ENCODE data around the gene ILDR1.

Gene ILDR1

GRCh38 chr3:121970047-121970446 lies 52.0 kb downstream of the ILDR1 start:
- Histone ChIP-seq H3K36me3 (replicated peaks) (no peaks in the 10 kb centered on the region), H3K4me1 (no peaks in the 10 kb centered on the region), H3K4me3 (no peak overlapping the region), H3K27me3 (ENCODE audit: low read depth) (no peaks in the 10 kb centered on the region), H3K9me3 (no peaks in the 10 kb centered on the region)
- in situ Hi-C loops (cut with MboI; ENCODE audit: low sequenced_read_pairs) = no loop called here
- DNase-seq (ENCODE audit: low spot score in 2 of 2) = no peak

- no peak overlapping the region for H3K4me3 ChIP-seq
- H3K4me1 ChIP-seq = no peaks in the 10 kb centered on the region
- no peaks in the 10 kb centered on the region for H3K27me3 ChIP-seq (ENCODE audit: low read depth)
- no peaks in the 10 kb centered on the region for H3K36me3 ChIP-seq (replicated peaks)
- H3K9me3 ChIP-seq = no peaks in the 10 kb centered on the region
- in situ Hi-C loops (cut with MboI; ENCODE audit: low sequenced_read_pairs) = no loop called here
- no peak for DNase-seq (ENCODE audit: low spot score in 2 of 2)
These were observed 52.4 kb downstream of the ILDR1 start for GRCh38 chr3:121969631-121970030.

GRCh38 chr3:121963608-121964007 lies 58.4 kb downstream of the ILDR1 start:
- no peak for DNase-seq (ENCODE audit: low spot score in 2 of 2)
- Histone ChIP-seq H3K9me3 (no peaks in the 10 kb centered on the region), H3K27me3 (ENCODE audit: low read depth) (no peaks in the 10 kb centered on the region; the same call in 1 of the 2 replicates), H3K4me3 (no peak overlapping the region), H3K4me1 (no peaks in the 10 kb centered on the region), H3K36me3 (replicated peaks) (no peaks in the 10 kb centered on the region)
- in situ Hi-C loops (cut with MboI; ENCODE audit: low sequenced_read_pairs) = no loop called here

GRCh38 chr3:121962443-121962842 lies 59.6 kb downstream of the ILDR1 start:
- Histone ChIP-seq H3K27me3 (ENCODE audit: low read depth) (no peaks in the 10 kb centered on the region; the same call in 1 of the 2 replicates), H3K4me1 (no peaks in the 10 kb centered on the region), H3K4me3 (no peak overlapping the region), H3K36me3 (replicated peaks) (no peaks in the 10 kb centered on the region), H3K9me3 (no peaks in the 10 kb centered on the region)
- in situ Hi-C loops (cut with MboI; ENCODE audit: low sequenced_read_pairs) = no loop called here
- no peak for DNase-seq (ENCODE audit: low spot score in 2 of 2)

GRCh38 chr3:121961283-121961682 lies 60.8 kb downstream of the ILDR1 start:
- Histone ChIP-seq H3K27me3 (ENCODE audit: low read depth) (no peaks in the 10 kb centered on the region; the same call in 1 of the 2 replicates), H3K4me3 (no peak overlapping the region), H3K4me1 (no peaks in the 10 kb centered on the region), H3K36me3 (replicated peaks) (no peaks in the 10 kb centered on the region), H3K9me3 (no peaks in the 10 kb centered on the region)
- no peak for DNase-seq (ENCODE audit: low spot score in 2 of 2)
- in situ Hi-C loops (cut with MboI; ENCODE audit: low sequenced_read_pairs) = no loop called here

- DNase-seq (ENCODE audit: low spot score in 2 of 2) = no peak
- Histone ChIP-seq H3K27me3 (ENCODE audit: low read depth) (no peaks in the 10 kb centered on the region; the same call in 1 of the 2 replicates), H3K9me3 (no peaks in the 10 kb centered on the region), H3K4me1 (no peaks in the 10 kb centered on the region), H3K36me3 (replicated peaks) (no peaks in the 10 kb centered on the region), H3K4me3 (no peak overlapping the region)
- in situ Hi-C loops (cut with MboI; ENCODE audit: low sequenced_read_pairs) = no loop called here
These were observed 63.2 kb downstream of the ILDR1 start for GRCh38 chr3:121958801-121959200.

GRCh38 chr3:121957674-121958415 lies 64.2 kb downstream of the ILDR1 start:
- in situ Hi-C loops (cut with MboI; ENCODE audit: low sequenced_read_pairs) = no loop called here
- DNase-seq (ENCODE audit: low spot score in 2 of 2) = no peak
- Histone ChIP-seq H3K4me3 (no peak overlapping the region), H3K4me1 (no peaks in the 10 kb centered on the region), H3K27me3 (ENCODE audit: low read depth) (no peaks in the 10 kb centered on the region; the same call in 1 of the 2 replicates), H3K9me3 (no peaks in the 10 kb centered on the region), H3K36me3 (replicated peaks) (no peaks in the 10 kb centered on the region)

GRCh38 chr3:121956363-121956762 lies 65.7 kb downstream of the ILDR1 start:
- Histone ChIP-seq H3K4me1 (no peaks in the 10 kb centered on the region), H3K27me3 (ENCODE audit: low read depth) (no peaks in the 10 kb centered on the region; the same call in 1 of the 2 replicates), H3K36me3 (replicated peaks) (no peaks in the 10 kb centered on the region), H3K4me3 (no peak overlapping the region), H3K9me3 (no peaks in the 10 kb centered on the region)
- DNase-seq (ENCODE audit: low spot score in 2 of 2) = no peak
- in situ Hi-C loops (cut with MboI; ENCODE audit: low sequenced_read_pairs) = no loop called here

- Histone ChIP-seq H3K36me3 (replicated peaks) (no peaks in the 10 kb centered on the region), H3K4me3 (no peak overlapping the region), H3K4me1 (no peaks in the 10 kb centered on the region), H3K27me3 (ENCODE audit: low read depth) (no peaks in the 10 kb centered on the region), H3K9me3 (no peaks in the 10 kb centered on the region)
- in situ Hi-C loops (cut with MboI; ENCODE audit: low sequenced_read_pairs) = no loop called here
- DNase-seq (ENCODE audit: low spot score in 2 of 2) = no peak
These were observed 70.6 kb downstream of the ILDR1 start for GRCh38 chr3:121951291-121951919.

GRCh38 chr3:121948641-121949040 lies 73.4 kb downstream of the ILDR1 start:
- Histone ChIP-seq H3K27me3 (ENCODE audit: low read depth) (no peaks in the 10 kb centered on the region), H3K36me3 (replicated peaks) (no peaks in the 10 kb centered on the region), H3K9me3 (no peaks in the 10 kb centered on the region), H3K4me3 (no peak overlapping the region), H3K4me1 (no peaks in the 10 kb centered on the region)
- in situ Hi-C loops (cut with MboI; ENCODE audit: low sequenced_read_pairs) = no loop called here
- no peak for DNase-seq (ENCODE audit: low spot score in 2 of 2)

- Histone ChIP-seq H3K9me3 (no peaks in the 10 kb centered on the region), H3K27me3 (ENCODE audit: low read depth) (no peaks in the 10 kb centered on the region), H3K36me3 (replicated peaks) (no peaks in the 10 kb centered on the region), H3K4me1 (no peaks in the 10 kb centered on the region), H3K4me3 (no peak overlapping the region)
- no peak for DNase-seq (ENCODE audit: low spot score in 2 of 2)
- in situ Hi-C loops (cut with MboI; ENCODE audit: low sequenced_read_pairs) = no loop called here
These were observed 78.6 kb downstream of the ILDR1 start for GRCh38 chr3:121943431-121943830.

- Histone ChIP-seq H3K9me3 (no peaks in the 10 kb centered on the region), H3K4me3 (no peak overlapping the region), H3K27me3 (ENCODE audit: low read depth) (no peaks in the 10 kb centered on the region), H3K36me3 (replicated peaks) (no peaks in the 10 kb centered on the region), H3K4me1 (no peaks in the 10 kb centered on the region)
- no peak for DNase-seq (ENCODE audit: low spot score in 2 of 2)
- in situ Hi-C loops (cut with MboI; ENCODE audit: low sequenced_read_pairs) = no loop called here
These were observed 79.8 kb downstream of the ILDR1 start for GRCh38 chr3:121942116-121942786.

- in situ Hi-C loops (cut with MboI; ENCODE audit: low sequenced_read_pairs) = no loop called here
- Histone ChIP-seq H3K4me3 (no peak overlapping the region), H3K4me1 (no peaks in the 10 kb centered on the region), H3K9me3 (no peaks in the 10 kb centered on the region), H3K36me3 (replicated peaks) (no peaks in the 10 kb centered on the region), H3K27me3 (ENCODE audit: low read depth) (no peaks in the 10 kb centered on the region)
- no peak for DNase-seq (ENCODE audit: low spot score in 2 of 2)
These were observed 80.5 kb downstream of the ILDR1 start for GRCh38 chr3:121941592-121941991.

Measured in HAP-1 (cell line).